Panc1 (cell line): ENCODE measurements around the gene LRP5. TPM values are rescaled to one million over a fixed set of nuclear protein-coding genes. Genes with fewer than 3 reads are reported as not detected.

ENCODE experiments used
- ATAC-seq: fragments of 200-7000 bp; cut with Tn5 transposase; 2 replicates; pipeline ENCODE4 v1.9.1; 2020; ENCODE audit warnings: mild to moderate bottlenecking, moderate library complexity
- BruUV-seq: library from RNA; stranded (reverse); fragments of 400-500 nt; replicated peaks from 2 replicates; lab custom pipeline; 2021; lab: Mats Ljungman, UMichigan
- CTCF ChIA-PET: fragments of 300-600 bp; sonication (Branson Sonifier 250); formaldehyde crosslinking; loops from one replicate; lab custom pipeline; 2022; ENCODE audit warnings: antibody characterized with exemption; lab: Charles Lee
- POLR2A ChIA-PET: fragments of 300-600 bp; sonication (Branson Sonifier 250); formaldehyde crosslinking; loops from one replicate; lab custom pipeline; 2022; ENCODE audit warnings: antibody characterized with exemption; lab: Charles Lee
- DNase-seq: peaks from one replicate; pipeline ENCODE4 v3.0.0-alpha.2; 2010; ENCODE audit warnings: low read depth, low spot score
- H3K27ac ChIP-seq: 2 replicates; pipeline ENCODE4 v1.5.1; 2011; ENCODE audit warnings: mild to moderate bottlenecking, low read length, inconsistent platforms
- H3K27me3 ChIP-seq: fragments of 200-500 bp; sonication (Bioruptor generic); 2 replicates; pipeline ENCODE4 v1.6.0; 2014; ENCODE audit warnings: low read length, inconsistent platforms; ENCODE audit not compliant: control insufficient read depth, insufficient read depth
- H3K36me3 ChIP-seq: fragments of 200-500 bp; sonication (Bioruptor generic); 2 replicates; pipeline ENCODE4 v1.5.1; 2014; ENCODE audit warnings: inconsistent platforms, mild to moderate bottlenecking, low read length, moderate library complexity; ENCODE audit not compliant: control insufficient read depth, insufficient read depth
- H3K4me1 ChIP-seq: 2 replicates; pipeline ENCODE4 v1.5.1; 2011; ENCODE audit warnings: inconsistent platforms, mild to moderate bottlenecking, low read length, moderate library complexity; ENCODE audit not compliant: control insufficient read depth, insufficient read depth
- H3K4me3 ChIP-seq, 2 experiments: 2 replicates each; pipeline ENCODE4 v1.5.1; 2011 to 2012; ENCODE audit warnings: low read depth in 2 of 2, low read length in 2 of 2, mild to moderate bottlenecking in 2 of 2, inconsistent platforms in 1 of 2, moderate library complexity in 1 of 2
- H3K9me3 ChIP-seq: fragments of 200-500 bp; sonication (Bioruptor generic); 2 replicates; pipeline ENCODE4 v1.5.1; 2014; ENCODE audit warnings: low read depth, mild to moderate bottlenecking, inconsistent platforms, low read length, moderate library complexity; ENCODE audit not compliant: control insufficient read depth, insufficient read depth
- POLR2AphosphoS5 ChIP-seq: IDR thresholded peaks from 2 replicates; pipeline ENCODE4 v1.6.1; 2012; ENCODE audit warnings: mild to moderate bottlenecking, low read depth, low read length, moderate library complexity
- SIN3A ChIP-seq: IDR thresholded peaks from 2 replicates; pipeline ENCODE4 v1.6.1; 2012; ENCODE audit warnings: low read depth, mild to moderate bottlenecking, low read length, moderate library complexity, borderline replicate concordance; ENCODE audit not compliant: insufficient read depth
- TCF7L2 ChIP-seq: IDR thresholded peaks from 2 replicates; pipeline ENCODE4 v1.6.1; 2011; ENCODE audit warnings: mild to moderate bottlenecking, low read depth, low read length, inconsistent platforms
- in situ Hi-C: cut with HindIII; loops from 2 replicates; pipeline ENCODE4 v1.10.0; 2016; ENCODE audit warnings: low sequenced_read_pairs, low pct_unique_long_range_greater_than_20kb
- intact Hi-C: fragments of 100-400 bp; cut with micrococcal nuclease; formaldehyde crosslinking; loops from one replicate; pipeline ENCODE4 v1.10.0; 2022; ENCODE audit not compliant: unreplicated experiment
- total RNA-seq: library from RNA; stranded (reverse); gene quantifications from one replicate; pipeline ENCODE4 v1.2.1, GENCODE V29; 2021; ENCODE audit not compliant: unreplicated experiment
- TF ChIP-seq, protein P1 (sequence below): fragments of 450-650 bp; IDR thresholded peaks from 2 replicates; pipeline ENCODE4 v1.5.1; 2017; ENCODE audit warnings: mild to moderate bottlenecking
- TF ChIP-seq, protein P2 (sequence below), 2 experiments: IDR thresholded peaks; 2 replicates each; pipeline ENCODE4 v1.6.1; 2011 to 2012; ENCODE audit warnings: low read depth in 2 of 2, control low read depth in 1 of 2, low read length in 1 of 2, mild to moderate bottlenecking in 1 of 2, moderate library complexity in 1 of 2; ENCODE audit not compliant: insufficient read depth in 1 of 2

The LRP5 gene
- total RNA-seq, 1 experiment from 2014 or later, result 171 TPM

DNA sequence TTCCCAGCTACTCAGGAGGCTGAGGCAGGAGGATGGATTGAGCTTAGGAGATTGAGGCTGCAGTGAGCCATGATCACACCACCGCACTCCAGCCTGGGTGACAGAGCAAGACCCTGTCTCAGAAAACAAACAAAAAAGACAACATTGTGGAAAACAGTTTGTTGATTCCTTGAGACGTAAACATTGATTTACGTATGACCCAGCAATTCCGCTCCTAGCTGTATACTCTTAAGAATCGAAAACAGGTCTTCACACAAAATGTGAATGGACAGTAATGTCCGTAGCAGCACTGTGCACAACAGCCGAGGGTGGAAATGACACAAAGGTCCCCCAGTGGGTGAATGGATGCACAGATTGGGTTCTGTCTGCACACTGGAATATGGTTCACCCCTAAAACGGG, 49.3 kb downstream of the LRP5 start:
- no peak for DNase-seq
- no peaks in the 10 kb centered on the region for H3K27me3 ChIP-seq
- POLR2A ChIA-PET, result interaction anchor here (0.6 kb wide), 1 partner anchor 16 kb away, joined by 3 read pairs; no protein-coding TSS in a partner anchor
- CTCF ChIA-PET, result no interaction called here
- H3K27ac ChIP-seq, result no peak overlapping the region
- no peaks in the 10 kb centered on the region for H3K9me3 ChIP-seq
- no TSS peak for BruUV-seq
- intact Hi-C loops (no loop called here), in situ Hi-C loops (no loop called here)
- peaks cover 3% of the 10 kb centered on the region for H3K36me3 ChIP-seq
- no peaks in the 10 kb centered on the region for H3K4me1 ChIP-seq
- no peak for ATAC-seq
- TF ChIP-seq POLR2AphosphoS5 (no peak), TCF7L2 (no peak), SIN3A (no peak)
- TF ChIP-seq, protein P1, sequence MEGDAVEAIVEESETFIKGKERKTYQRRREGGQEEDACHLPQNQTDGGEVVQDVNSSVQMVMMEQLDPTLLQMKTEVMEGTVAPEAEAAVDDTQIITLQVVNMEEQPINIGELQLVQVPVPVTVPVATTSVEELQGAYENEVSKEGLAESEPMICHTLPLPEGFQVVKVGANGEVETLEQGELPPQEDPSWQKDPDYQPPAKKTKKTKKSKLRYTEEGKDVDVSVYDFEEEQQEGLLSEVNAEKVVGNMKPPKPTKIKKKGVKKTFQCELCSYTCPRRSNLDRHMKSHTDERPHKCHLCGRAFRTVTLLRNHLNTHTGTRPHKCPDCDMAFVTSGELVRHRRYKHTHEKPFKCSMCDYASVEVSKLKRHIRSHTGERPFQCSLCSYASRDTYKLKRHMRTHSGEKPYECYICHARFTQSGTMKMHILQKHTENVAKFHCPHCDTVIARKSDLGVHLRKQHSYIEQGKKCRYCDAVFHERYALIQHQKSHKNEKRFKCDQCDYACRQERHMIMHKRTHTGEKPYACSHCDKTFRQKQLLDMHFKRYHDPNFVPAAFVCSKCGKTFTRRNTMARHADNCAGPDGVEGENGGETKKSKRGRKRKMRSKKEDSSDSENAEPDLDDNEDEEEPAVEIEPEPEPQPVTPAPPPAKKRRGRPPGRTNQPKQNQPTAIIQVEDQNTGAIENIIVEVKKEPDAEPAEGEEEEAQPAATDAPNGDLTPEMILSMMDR, result no peak
- TF ChIP-seq, protein P2, sequence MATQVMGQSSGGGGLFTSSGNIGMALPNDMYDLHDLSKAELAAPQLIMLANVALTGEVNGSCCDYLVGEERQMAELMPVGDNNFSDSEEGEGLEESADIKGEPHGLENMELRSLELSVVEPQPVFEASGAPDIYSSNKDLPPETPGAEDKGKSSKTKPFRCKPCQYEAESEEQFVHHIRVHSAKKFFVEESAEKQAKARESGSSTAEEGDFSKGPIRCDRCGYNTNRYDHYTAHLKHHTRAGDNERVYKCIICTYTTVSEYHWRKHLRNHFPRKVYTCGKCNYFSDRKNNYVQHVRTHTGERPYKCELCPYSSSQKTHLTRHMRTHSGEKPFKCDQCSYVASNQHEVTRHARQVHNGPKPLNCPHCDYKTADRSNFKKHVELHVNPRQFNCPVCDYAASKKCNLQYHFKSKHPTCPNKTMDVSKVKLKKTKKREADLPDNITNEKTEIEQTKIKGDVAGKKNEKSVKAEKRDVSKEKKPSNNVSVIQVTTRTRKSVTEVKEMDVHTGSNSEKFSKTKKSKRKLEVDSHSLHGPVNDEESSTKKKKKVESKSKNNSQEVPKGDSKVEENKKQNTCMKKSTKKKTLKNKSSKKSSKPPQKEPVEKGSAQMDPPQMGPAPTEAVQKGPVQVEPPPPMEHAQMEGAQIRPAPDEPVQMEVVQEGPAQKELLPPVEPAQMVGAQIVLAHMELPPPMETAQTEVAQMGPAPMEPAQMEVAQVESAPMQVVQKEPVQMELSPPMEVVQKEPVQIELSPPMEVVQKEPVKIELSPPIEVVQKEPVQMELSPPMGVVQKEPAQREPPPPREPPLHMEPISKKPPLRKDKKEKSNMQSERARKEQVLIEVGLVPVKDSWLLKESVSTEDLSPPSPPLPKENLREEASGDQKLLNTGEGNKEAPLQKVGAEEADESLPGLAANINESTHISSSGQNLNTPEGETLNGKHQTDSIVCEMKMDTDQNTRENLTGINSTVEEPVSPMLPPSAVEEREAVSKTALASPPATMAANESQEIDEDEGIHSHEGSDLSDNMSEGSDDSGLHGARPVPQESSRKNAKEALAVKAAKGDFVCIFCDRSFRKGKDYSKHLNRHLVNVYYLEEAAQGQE (IDR thresholded peaks at IDR 0.05; ENCODE audit: insufficient read depth in 1 of 2, low read depth in 2 of 2, low read length in 1 of 2), result no peak
- no peak overlapping the region for H3K4me3 ChIP-seq

DNA sequence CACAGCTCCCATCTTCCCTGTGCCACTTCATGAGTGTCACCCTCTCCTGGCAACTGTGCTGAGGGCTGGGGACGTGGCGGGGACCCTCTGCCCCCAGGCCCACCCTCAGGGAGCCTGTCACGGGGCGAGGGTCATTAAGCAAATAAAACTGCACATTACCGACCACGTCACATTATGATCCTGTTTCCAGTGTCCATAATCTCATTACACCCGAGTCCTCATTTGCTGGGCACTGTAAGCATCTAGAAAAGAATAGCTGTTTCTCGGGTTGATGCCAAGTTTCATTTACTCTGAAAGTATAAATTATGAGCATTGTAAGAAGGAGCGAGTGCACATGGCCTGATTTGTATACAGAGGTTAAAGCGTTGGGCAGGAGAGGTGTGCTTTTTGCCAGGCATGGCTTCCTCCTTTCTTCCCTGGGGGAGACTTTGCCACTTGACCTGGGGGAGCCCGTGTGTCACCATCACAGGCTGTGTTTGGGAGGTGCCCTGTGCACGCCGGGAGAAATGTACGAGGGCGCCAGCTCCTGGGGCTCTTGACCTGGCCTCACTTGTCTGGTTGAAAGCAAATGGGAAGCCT, 50.5 kb downstream of the LRP5 start:
- in situ Hi-C loops (no loop called here), intact Hi-C loops (no loop called here)
- no TSS peak for BruUV-seq
- ChIA-PET CTCF (no interaction called here), POLR2A (no interaction called here)
- TF ChIP-seq POLR2AphosphoS5, result no peak
- TF ChIP-seq TCF7L2, result no peak
- TF ChIP-seq, protein P2 (IDR thresholded peaks at IDR 0.05; ENCODE audit: insufficient read depth in 1 of 2, low read depth in 2 of 2, low read length in 1 of 2), result no peak
- no peak for TF ChIP-seq SIN3A
- TF ChIP-seq, protein P1, result no peak
- no peak for DNase-seq
- no peak for ATAC-seq
- Histone ChIP-seq H3K4me3 (no peak overlapping the region), H3K4me1 (no peaks in the 10 kb centered on the region), H3K9me3 (no peaks in the 10 kb centered on the region), H3K27me3 (no peaks in the 10 kb centered on the region), H3K27ac (no peak overlapping the region), H3K36me3 (peaks cover 3% of the 10 kb centered on the region)
